Measurements from ENCODE around the gene CELF1.

CELF1 gene

GRCh38 chr11:47552566-47553405, at the start of gene CELF1:
Gene CELF1 (minus strand): TSS chr11:47553132. CDS start chr11:47499523, 53,609 bp downstream.
- peak; percentile 92 for DNase-seq (ENCODE audit: low spot score)

GRCh38 chr11:47599902-47600301, 47.0 kb upstream of the CELF1 start:
- no peak for DNase-seq (ENCODE audit: low spot score)

GRCh38 chr11:47595967-47596366, 43.0 kb upstream of the CELF1 start:
- DNase-seq (ENCODE audit: low spot score), result no peak

GRCh38 chr11:47595029-47595428, 42.1 kb upstream of the CELF1 start:
- no peak for DNase-seq (ENCODE audit: low spot score)

GRCh38 chr11:47593934-47594855, 41.3 kb upstream of the CELF1 start, which contains the start of gene C1QTNF4:
Gene C1QTNF4 (minus strand): TSS chr11:47594411. CDS start chr11:47590810, 3,601 bp downstream.
- no peak for DNase-seq (ENCODE audit: low spot score)

GRCh38 chr11:47593492-47593933, 40.6 kb upstream of the CELF1 start:
- DNase-seq (ENCODE audit: low spot score), result no peak

- DNase-seq (ENCODE audit: low spot score), result no peak
Measured at GRCh38 chr11:47592970-47593369, 40.0 kb upstream of the CELF1 start.

- DNase-seq (ENCODE audit: low spot score), result no peak
Measured at GRCh38 chr11:47592251-47592650, 39.3 kb upstream of the CELF1 start.

- DNase-seq (ENCODE audit: low spot score), result no peak
Measured at GRCh38 chr11:47591764-47592163, 38.8 kb upstream of the CELF1 start.

GRCh38 chr11:47589977-47590861, 37.3 kb upstream of the CELF1 start:
- no peak for DNase-seq (ENCODE audit: low spot score)

- no peak for DNase-seq (ENCODE audit: low spot score)
Measured at GRCh38 chr11:47589584-47589976, 36.6 kb upstream of the CELF1 start.

GRCh38 chr11:47589118-47589517, 36.2 kb upstream of the CELF1 start:
- DNase-seq (ENCODE audit: low spot score), result no peak

GRCh38 chr11:47587723-47588326, 34.9 kb upstream of the CELF1 start:
- DNase-seq (ENCODE audit: low spot score), result no peak

- DNase-seq (ENCODE audit: low spot score), result no peak
Measured at GRCh38 chr11:47587039-47587716, 34.2 kb upstream of the CELF1 start.

GRCh38 chr11:47586098-47586855, 33.3 kb upstream of the CELF1 start, which contains the start of gene FAM180B:
Gene FAM180B (plus strand): TSS chr11:47586678. CDS start chr11:47586769, 91 bp downstream.
- no peak for DNase-seq (ENCODE audit: low spot score)

GRCh38 chr11:47583844-47584243, 30.9 kb upstream of the CELF1 start:
- DNase-seq (ENCODE audit: low spot score), result no peak

GRCh38 chr11:47578524-47579494, 25.9 kb upstream of the CELF1 start, which contains the start of the genes KBTBD4 and NDUFS3:
Gene KBTBD4 (minus strand): TSS chr11:47578970. CDS start chr11:47578951, 19 bp downstream.
Gene NDUFS3 (plus strand): TSS chr11:47579074. CDS start chr11:47579092, 18 bp downstream.
- DNase-seq (ENCODE audit: low spot score), result peak; percentile 91

GRCh38 chr11:47577460-47578041, 24.6 kb upstream of the CELF1 start:
- DNase-seq (ENCODE audit: low spot score), result no peak
